ENCODE data around the gene PTPRG.

The PTPRG gene

DNA sequence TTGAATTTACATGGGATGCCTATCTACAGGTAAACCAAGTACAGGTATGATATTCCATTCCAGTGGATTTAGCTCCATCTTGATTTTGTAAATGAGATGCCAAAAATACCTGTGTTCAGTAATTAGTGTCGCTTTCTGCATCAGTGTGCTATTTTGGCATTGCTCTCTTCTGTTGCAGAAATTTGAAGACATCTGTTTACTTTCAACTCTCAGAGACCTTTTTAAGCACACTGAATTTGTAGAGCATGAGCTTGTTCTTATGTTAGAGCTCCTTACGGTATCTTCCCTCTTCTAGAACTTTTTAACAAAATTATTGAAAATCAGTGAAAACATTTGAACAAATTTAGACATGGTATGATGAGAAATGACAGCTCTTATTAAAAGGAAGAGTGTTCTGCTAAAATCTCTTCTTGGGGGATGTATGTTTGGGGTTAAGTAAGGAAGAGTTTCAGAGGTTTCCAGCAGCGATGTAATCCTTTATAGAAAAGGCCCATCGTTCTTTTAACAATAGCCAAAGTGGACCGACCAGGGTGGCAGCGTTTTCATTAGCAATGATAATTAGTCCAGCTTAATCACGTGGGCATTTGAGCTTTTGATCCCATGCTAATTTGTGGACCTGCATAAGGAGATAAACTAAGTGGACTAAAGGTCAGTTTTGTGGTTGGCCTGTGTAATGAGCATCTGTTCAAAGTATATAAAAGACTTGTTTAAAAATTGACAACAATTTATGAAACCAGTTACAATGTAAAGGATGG is 385.4 kb downstream of the PTPRG start:
- TF ChIP-seq CTCF (IDR thresholded peaks at IDR 0.05; ENCODE audit: insufficient read depth, low read length, poor library complexity, severe bottlenecking), result no peak
- no peak overlapping the region for H3K4me3 ChIP-seq (replicated peaks; ENCODE audit: low read depth, low read length)
- DNase-seq (ENCODE audit: extremely low read depth, insufficient read length), result no peak

DNA sequence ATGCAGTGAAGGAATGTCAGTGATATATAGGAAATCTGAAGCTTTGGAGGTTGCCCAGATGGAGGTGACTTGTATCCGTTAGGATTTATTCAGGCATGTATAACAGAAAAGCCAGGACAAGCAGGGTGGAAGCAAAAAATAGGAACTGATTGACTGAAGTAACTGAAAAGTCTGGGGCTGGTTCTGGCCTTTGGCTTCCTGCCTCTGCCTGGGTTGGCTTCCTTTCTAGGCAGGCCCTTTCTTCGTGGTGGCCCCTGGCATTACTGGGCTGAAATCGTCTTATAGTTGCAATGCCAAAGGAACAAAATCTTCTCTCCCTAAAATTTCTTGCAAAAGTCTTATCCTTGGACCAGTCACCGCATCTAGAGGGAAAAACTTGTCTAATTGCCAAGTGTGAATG is 386.1 kb downstream of the PTPRG start:
- Histone ChIP-seq H3K36me3 (ENCODE audit: control insufficient read depth, insufficient read depth, low read length) (no peaks in the 10 kb centered on the region), H3K27me3 (replicated peaks; ENCODE audit: control insufficient read depth, insufficient read depth, low read length) (no peaks in the 10 kb centered on the region), H3K4me3 (replicated peaks; ENCODE audit: low read depth, low read length) (no peak overlapping the region)
- TF ChIP-seq CTCF (IDR thresholded peaks at IDR 0.05; ENCODE audit: insufficient read depth, low read length, poor library complexity, severe bottlenecking), result no peak
- no peak for DNase-seq (ENCODE audit: extremely low read depth, insufficient read length)

More for the DNA sequence above, 385.4 kb downstream of the PTPRG start:
- no peaks in the 10 kb centered on the region for H3K27me3 ChIP-seq (replicated peaks; ENCODE audit: control insufficient read depth, insufficient read depth, low read length)
- no peaks in the 10 kb centered on the region for H3K36me3 ChIP-seq (ENCODE audit: control insufficient read depth, insufficient read depth, low read length)

GRCh38 chr3:61948699-61949305 is 387.4 kb downstream of the PTPRG start:
- no peak for TF ChIP-seq CTCF (IDR thresholded peaks at IDR 0.05; ENCODE audit: insufficient read depth, low read length, poor library complexity, severe bottlenecking)
- DNase-seq (ENCODE audit: extremely low read depth, insufficient read length), result no peak
- H3K36me3 ChIP-seq (ENCODE audit: control insufficient read depth, insufficient read depth, low read length), result no peaks in the 10 kb centered on the region
- H3K27me3 ChIP-seq (replicated peaks; ENCODE audit: control insufficient read depth, insufficient read depth, low read length), result no peaks in the 10 kb centered on the region
- no peak overlapping the region for H3K4me3 ChIP-seq (replicated peaks; ENCODE audit: low read depth, low read length)

- no peak for DNase-seq (ENCODE audit: extremely low read depth, insufficient read length)
- TF ChIP-seq CTCF (IDR thresholded peaks at IDR 0.05; ENCODE audit: insufficient read depth, low read length, poor library complexity, severe bottlenecking), result no peak
Measured at GRCh38 chr3:61954097-61954540, 392.7 kb downstream of the PTPRG start.

GRCh38 chr3:61955483-61955882 is 394.1 kb downstream of the PTPRG start:
- Histone ChIP-seq H3K36me3 (ENCODE audit: control insufficient read depth, insufficient read depth, low read length) (no peaks in the 10 kb centered on the region), H3K27me3 (replicated peaks; ENCODE audit: control insufficient read depth, insufficient read depth, low read length) (no peaks in the 10 kb centered on the region; the same call in 1 of the 2 replicates)
- no peak for TF ChIP-seq CTCF (IDR thresholded peaks at IDR 0.05; ENCODE audit: insufficient read depth, low read length, poor library complexity, severe bottlenecking)

More at GRCh38 chr3:61954097-61954540, 392.7 kb downstream of the PTPRG start:
- H3K27me3 ChIP-seq (replicated peaks; ENCODE audit: control insufficient read depth, insufficient read depth, low read length), result no peaks in the 10 kb centered on the region; the same call in 1 of the 2 replicates
- H3K36me3 ChIP-seq (ENCODE audit: control insufficient read depth, insufficient read depth, low read length), result no peaks in the 10 kb centered on the region
- H3K4me3 ChIP-seq (replicated peaks; ENCODE audit: low read depth, low read length), result no peak overlapping the region

More at GRCh38 chr3:61955483-61955882, 394.1 kb downstream of the PTPRG start:
- DNase-seq (ENCODE audit: extremely low read depth, insufficient read length), result no peak
- no peak overlapping the region for H3K4me3 ChIP-seq (replicated peaks; ENCODE audit: low read depth, low read length)
